H1 (cell line): ENCODE results near the gene ABHD2. TPM values are rescaled to one million over a fixed set of nuclear protein-coding genes. Genes with fewer than 3 reads are reported as not detected.

Source experiments
- CTCF ChIA-PET: fragments of 300-600 bp; sonication (Branson Sonifier 250); formaldehyde crosslinking; loops from one replicate; lab custom pipeline; 2021; ENCODE audit not compliant: partially characterized antibody; lab: Charles Lee
- POLR2A ChIA-PET: fragments of 300-600 bp; sonication (Branson Sonifier 250); formaldehyde crosslinking; loops from one replicate; lab custom pipeline; 2021; ENCODE audit warnings: inconsistent platforms; ENCODE audit not compliant: partially characterized antibody; lab: Charles Lee
- DNase-seq, 2 experiments: peaks; one replicate each; pipeline versions ENCODE4 v3.0.0 to v3.0.0-alpha.2; 2010 to 2022; ENCODE audit warnings: low spot score in 2 of 2, low read depth in 1 of 2, mixed read lengths in 1 of 2
- FAIRE-seq: peaks from 2 replicates; lab custom pipeline; 2011; peaks lifted over from hg19 to GRCh38; lab: Jason Lieb, UNC
- H2AFZ ChIP-seq: 2 replicates; pipeline ENCODE4 v1.8.1; 2012; ENCODE audit warnings: low read length, inconsistent platforms
- H2AK5ac ChIP-seq: 2 replicates; pipeline ENCODE4 v1.6.1; 2013; ENCODE audit warnings: low read depth, low read length
- H2BK120ac ChIP-seq: replicated peaks from 2 replicates; pipeline ENCODE3; 2013; ENCODE audit warnings: low read depth, low read length, inconsistent platforms
- H2BK12ac ChIP-seq: 2 replicates; pipeline ENCODE4 v1.6.1; 2013; ENCODE audit warnings: low read depth, low read length
- H2BK15ac ChIP-seq: 2 replicates; pipeline ENCODE4 v1.6.1; 2013; ENCODE audit warnings: low read length
- H2BK20ac ChIP-seq: 2 replicates; pipeline ENCODE4 v1.6.1; 2013; ENCODE audit warnings: low read length
- H2BK5ac ChIP-seq: 2 replicates; pipeline ENCODE4 v1.6.1; 2013; ENCODE audit warnings: low read depth, low read length
- H3K14ac ChIP-seq: 2 replicates; pipeline ENCODE4 v1.6.1; 2013; ENCODE audit warnings: inconsistent platforms; ENCODE audit not compliant: insufficient read length
- H3K18ac ChIP-seq: 2 replicates; pipeline ENCODE4 v1.6.1; 2013; ENCODE audit warnings: low read length; ENCODE audit errors: extremely low read depth
- H3K23ac ChIP-seq: 2 replicates; pipeline ENCODE4 v1.6.1; 2013; ENCODE audit warnings: inconsistent platforms; ENCODE audit not compliant: insufficient read length
- H3K23me2 ChIP-seq: 2 replicates; pipeline ENCODE4 v1.6.1; 2013; ENCODE audit warnings: low read depth, low read length
- H3K27ac ChIP-seq: 2 replicates; pipeline ENCODE4 v1.6.1; 2011; ENCODE audit warnings: low read depth, low read length, inconsistent platforms
- H3K27me3 ChIP-seq, 4 experiments: replicated peaks in 1 of 4; 1 replicate in 1 of 4; 2 replicates in 3 of 4; pipeline versions ENCODE4 v1.6.1 to v1.8.1; 2011 to 2013; ENCODE audit warnings: low read length in 3 of 4, mild to moderate bottlenecking in 3 of 4, inconsistent platforms in 2 of 4, mixed read lengths in 2 of 4, moderate library complexity in 1 of 4; ENCODE audit not compliant: control insufficient read depth in 3 of 4, insufficient read depth in 3 of 4; ENCODE audit errors: extremely low read depth in 1 of 4
- H3K36me3 ChIP-seq, 4 experiments: 2 replicates each; pipeline versions ENCODE4 v1.6.1 to v1.8.1; 2011 to 2013; ENCODE audit warnings: mild to moderate bottlenecking in 4 of 4, low read length in 3 of 4, moderate library complexity in 2 of 4, control low read depth in 1 of 4, inconsistent platforms in 1 of 4; ENCODE audit not compliant: insufficient read depth in 4 of 4, control insufficient read depth in 2 of 4
- H3K4ac ChIP-seq: replicated peaks from 2 replicates; pipeline ENCODE3; 2013; ENCODE audit warnings: low read length, low read depth, mixed read lengths, inconsistent platforms; ENCODE audit not compliant: insufficient read length
- H3K4me1 ChIP-seq, 4 experiments: replicated peaks in 1 of 4; 1 replicate in 1 of 4; 2 replicates in 3 of 4; pipeline versions ENCODE4 v1.6.1 to v1.8.1; 2011 to 2013; ENCODE audit warnings: low read length in 3 of 4, inconsistent platforms in 2 of 4, mixed read lengths in 1 of 4; ENCODE audit not compliant: insufficient read depth in 4 of 4, control insufficient read depth in 3 of 4
- H3K4me2 ChIP-seq, 2 experiments: 2 replicates each; pipeline versions ENCODE4 v1.6.1 to v1.8.1; 2011 to 2013; ENCODE audit warnings: low read depth in 2 of 2, low read length in 2 of 2, control low read depth in 1 of 2, inconsistent platforms in 1 of 2, mild to moderate bottlenecking in 1 of 2; ENCODE audit not compliant: insufficient read depth in 1 of 2
- H3K4me3 ChIP-seq, 4 experiments: fragments of 200-600, 300-600 bp in 1 of 4; sonication (generic), shearing (Covaris generic), sonication (Bioruptor Twin) in 1 of 4; 2 replicates each; pipeline versions ENCODE4 v1.5.1 to v1.8.1; 2011 to 2016; ENCODE audit warnings: low read length in 4 of 4, low read depth in 3 of 4, control low read depth in 2 of 4, inconsistent platforms in 2 of 4, mild to moderate bottlenecking in 2 of 4, mixed read lengths in 1 of 4, moderate library complexity in 1 of 4; ENCODE audit not compliant: insufficient read depth in 2 of 4; ENCODE audit errors: extremely low read depth in 1 of 4
- H3K56ac ChIP-seq: replicated peaks from 2 replicates; pipeline ENCODE3; 2013; ENCODE audit warnings: low read depth, mild to moderate bottlenecking, mixed read lengths, low read length, inconsistent platforms; ENCODE audit not compliant: insufficient read length
- H3K79me1 ChIP-seq: 2 replicates; pipeline ENCODE4 v1.6.1; 2013; ENCODE audit warnings: low read depth, low read length, control low read depth
- H3K79me2 ChIP-seq, 2 experiments: 2 replicates each; pipeline versions ENCODE4 v1.6.1 to v1.8.1; 2012 to 2013; ENCODE audit warnings: low read length in 2 of 2, mild to moderate bottlenecking in 2 of 2, inconsistent platforms in 1 of 2; ENCODE audit not compliant: insufficient read depth in 2 of 2, control insufficient read depth in 1 of 2
- H3K9ac ChIP-seq, 4 experiments: replicated peaks in 1 of 4; 1 replicate in 1 of 4; 2 replicates in 3 of 4; pipeline versions ENCODE4 v1.6.1 to v1.8.1; 2011 to 2013; ENCODE audit warnings: low read depth in 3 of 4, low read length in 3 of 4, control low read depth in 2 of 4, mild to moderate bottlenecking in 2 of 4, moderate library complexity in 2 of 4, inconsistent platforms in 1 of 4; ENCODE audit errors: extremely low read depth in 1 of 4
- H3K9me3 ChIP-seq, 2 experiments: 2 replicates each; pipeline versions ENCODE4 v1.6.1 to v1.8.1; 2012 to 2013; ENCODE audit warnings: mild to moderate bottlenecking in 2 of 2, moderate library complexity in 2 of 2, control low read depth in 1 of 2, inconsistent platforms in 1 of 2, low read depth in 1 of 2, low read length in 1 of 2, mixed read lengths in 1 of 2; ENCODE audit not compliant: insufficient read depth in 2 of 2
- H4K20me1 ChIP-seq, 2 experiments: replicated peaks in 1 of 2; 2 replicates each; pipeline versions ENCODE3 to v1.8.1; 2011 to 2013; ENCODE audit warnings: inconsistent platforms in 2 of 2, low read length in 2 of 2, mild to moderate bottlenecking in 1 of 2; ENCODE audit not compliant: insufficient read depth in 2 of 2, control insufficient read depth in 1 of 2
- H4K5ac ChIP-seq: 2 replicates; pipeline ENCODE4 v1.6.1; 2013; ENCODE audit warnings: low read length, low read depth, mixed read lengths, inconsistent platforms; ENCODE audit not compliant: insufficient read length
- H4K8ac ChIP-seq: 2 replicates; pipeline ENCODE4 v1.8.0; 2013; ENCODE audit warnings: mild to moderate bottlenecking, moderate library complexity, low read length, inconsistent platforms; ENCODE audit not compliant: insufficient read depth; ENCODE audit errors: extremely low read depth
- H4K91ac ChIP-seq: replicated peaks from 2 replicates; pipeline ENCODE3; 2013; ENCODE audit warnings: low read length, mixed read lengths, inconsistent platforms; ENCODE audit not compliant: insufficient read length
- WGBS, 2 experiments: shearing (Covaris generic) in 1 of 2; methylation state at CpG; one replicate each; pipeline versions ENCODE4 v1.1.6 to v1.1.7; 2013 to 2015; ENCODE audit warnings: low lambda C conversion rate in 2 of 2, mixed read lengths in 2 of 2, inconsistent platforms in 1 of 2, low coverage in 1 of 2, missing lambda C conversion rate in 1 of 2; ENCODE audit not compliant: insufficient replicate concordance in 2 of 2, insufficient coverage in 1 of 2, insufficient read length in 1 of 2; ENCODE audit errors: extremely low coverage in 1 of 2, missing lambda C conversion rate in 1 of 2; 5-methylcytosine and 5-hydroxymethylcytosine counted together
- polyA plus RNA-seq, 7 experiments: library from polyadenylated mRNA; depleted of rRNA in 3 of 7; stranded (reverse) in 5 of 7; unstranded in 2 of 7; fragments of >200 nt in 5 of 7; fragments of 200-250 nt in 2 of 7; gene quantifications; 1 replicate in 5 of 7; 2 replicates in 1 of 7; 4 replicates in 1 of 7; pipeline versions ENCODE4 v1.2.1 to v1.2.3, GENCODE V29; 2011 to 2013; ENCODE audit warnings: missing spikeins in 2 of 7, mixed read lengths in 2 of 7
- total RNA-seq: library from RNA; stranded (reverse); fragmentation: NEBNext Ultra II Directional; extraction: Animal tissue kit (Norgen Biotek cat#: 25700); gene quantifications from 2 replicates; pipeline ENCODE4 v1.2.1, GENCODE V29; 2021

Gene ABHD2
- total and polyA plus RNA-seq, 2 of the 8 experiments (the other 6 are each of a cell fraction or from before 2014, with no cell fraction given) = 9.1 to 23.7 TPM

DNA sequence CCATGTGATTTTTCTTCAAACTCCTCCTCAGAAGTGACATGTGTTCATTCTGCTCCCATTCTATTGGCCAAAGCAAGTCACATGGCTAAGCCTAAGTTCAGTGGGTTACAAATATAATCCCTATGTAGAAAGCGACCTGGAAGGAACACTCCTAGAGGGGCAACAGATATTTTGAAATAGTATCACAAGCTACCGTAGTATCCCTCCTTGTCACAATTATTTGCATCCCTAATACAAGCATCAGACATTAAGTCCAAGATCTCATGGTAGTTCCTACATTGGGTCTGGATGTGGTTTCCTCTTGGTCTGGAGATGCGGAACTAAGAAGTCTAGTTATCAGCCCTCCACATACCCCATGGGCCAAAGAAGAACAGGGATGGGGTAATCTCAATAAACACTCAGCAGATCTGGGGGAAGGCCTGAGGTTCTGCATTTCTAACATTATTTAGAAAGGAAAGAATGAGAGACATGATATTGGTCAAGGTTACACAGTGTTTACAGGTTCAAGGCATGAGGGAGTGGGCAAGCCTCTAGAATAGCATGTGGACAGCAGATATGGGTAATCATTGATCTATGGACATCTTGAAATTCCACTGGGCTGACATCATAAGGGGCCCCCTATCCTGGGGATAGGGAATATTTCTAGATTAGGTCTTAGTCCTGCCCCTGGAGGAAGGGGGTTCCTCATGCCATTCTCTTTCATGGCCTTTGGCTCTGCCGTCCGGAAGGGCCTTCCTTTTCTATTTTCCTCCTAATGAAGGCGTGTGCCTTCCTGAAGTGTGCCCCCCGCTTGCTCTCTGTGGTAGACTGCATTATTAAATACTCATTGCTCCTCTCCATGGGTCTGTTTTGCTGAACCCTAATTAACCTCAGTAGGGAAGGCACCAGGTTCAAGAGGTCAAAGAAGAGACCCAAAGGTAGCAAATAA, 17.8 kb upstream of the ABHD2 start:
- ChIA-PET CTCF (no interaction called here), POLR2A (no interaction called here)
- Histone ChIP-seq H2AK5ac (no peak overlapping the region), H3K36me3 (no peaks in the 10 kb centered on the region; a peak in 1 of 8 replicates), H3K56ac (no peak overlapping the region), H3K14ac (no peak overlapping the region), H3K4me2 (no peak overlapping the region), H3K9ac (no peak overlapping the region), H3K4me3 (no peak overlapping the region), H3K18ac (no peak overlapping the region), H3K23me2 (no peaks in the 10 kb centered on the region), H3K79me2 (no peaks in the 10 kb centered on the region), H3K27me3 (no peaks in the 10 kb centered on the region), H2BK120ac (no peak overlapping the region), H2AFZ (no peak overlapping the region), H2BK20ac (no peak overlapping the region), H3K79me1 (no peaks in the 10 kb centered on the region), H4K20me1 (no peaks in the 10 kb centered on the region), H2BK5ac (no peak overlapping the region), H3K4ac (no peak overlapping the region), H4K8ac (no peak overlapping the region), H3K27ac (no peak overlapping the region), H3K4me1 (no peaks in the 10 kb centered on the region), H3K9me3 (peaks cover 19 to 20% of the 10 kb centered on the region in 2 experiments; a peak in 3 of 4 replicates), H3K23ac (no peak overlapping the region), H2BK15ac (no peak overlapping the region), H4K91ac (no peak overlapping the region), H2BK12ac (no peak overlapping the region), H4K5ac (no peak overlapping the region)
- DNase-seq (no peak), FAIRE-seq (no peak)
- 90% methylated on average over 7 of the region's 7 CpGs; no CpG with 5 or more reads in 1 of the 2 experiments for WGBS, 2 experiments
